Fibroblast of skin of scalp (primary cell): ENCODE data around the gene COL1A1.
A peak's percentile ranks its signal among the peaks of the same experiment; 100 is the strongest.

Experiments
- DNase-seq: peaks from one replicate; pipeline ENCODE4 v3.0.0-alpha.2; 2013

COL1A1 gene

DNA sequence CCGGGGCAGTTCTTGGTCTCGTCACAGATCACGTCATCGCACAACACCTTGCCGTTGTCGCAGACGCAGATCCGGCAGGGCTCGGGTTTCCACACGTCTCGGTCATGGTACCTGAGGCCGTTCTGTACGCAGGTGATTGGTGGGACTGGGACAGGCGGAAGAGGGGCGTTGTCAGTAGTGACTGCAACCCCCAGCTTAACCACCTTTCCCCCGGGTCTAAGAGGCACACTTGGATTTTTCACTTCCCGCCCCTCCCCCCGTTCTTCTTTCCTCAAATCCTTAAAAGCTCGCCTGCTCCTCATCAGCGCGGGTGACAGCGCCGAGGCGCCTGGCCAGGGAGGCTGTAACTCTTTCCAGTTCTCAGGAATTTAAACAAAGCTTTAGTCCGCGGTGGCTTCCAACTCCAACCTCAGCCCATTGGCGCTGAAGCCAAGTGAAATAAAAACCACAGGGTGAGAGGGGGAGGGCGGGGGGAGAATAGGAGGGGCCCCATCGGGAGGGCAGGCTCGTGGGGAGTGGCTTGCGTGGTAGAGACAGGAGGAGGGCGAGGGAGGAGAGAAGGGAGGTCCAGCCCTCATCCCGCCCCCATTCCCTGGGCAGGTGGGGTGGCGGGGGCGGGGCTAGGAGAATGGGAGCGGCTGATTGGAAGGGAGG is 1.5 kb downstream of the COL1A1 start:
- peak; percentile 95 for DNase-seq

DNA sequence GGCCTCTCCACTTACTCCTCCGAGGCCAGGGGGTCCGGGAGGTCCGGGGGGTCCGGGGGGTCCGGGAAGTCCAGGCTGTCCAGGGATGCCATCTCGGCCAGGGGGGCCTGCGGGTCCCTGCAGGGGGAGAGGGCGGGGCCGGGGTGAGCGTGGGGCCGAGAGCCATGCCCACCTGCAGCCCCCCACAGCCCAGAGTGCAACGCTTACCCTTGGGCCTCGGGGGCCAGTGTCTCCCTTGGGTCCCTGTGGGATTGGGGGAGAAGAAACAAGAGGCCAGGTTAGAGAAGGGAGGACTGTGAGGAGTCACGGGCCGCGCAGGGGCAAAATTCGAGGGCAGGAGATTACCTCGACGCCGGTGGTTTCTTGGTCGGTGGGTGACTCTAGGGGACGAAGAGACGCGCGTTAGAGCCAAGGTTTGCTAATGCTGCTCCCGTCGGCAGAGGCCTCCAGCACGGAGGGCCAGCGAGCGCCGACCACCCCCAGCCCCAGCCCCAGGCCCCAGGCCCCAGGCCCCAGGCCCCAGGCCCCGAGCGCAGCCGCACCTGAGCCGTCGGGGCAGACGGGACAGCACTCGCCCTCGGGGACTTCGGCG is 2.1 kb downstream of the COL1A1 start:
- peak; percentile 77 for DNase-seq

DNA sequence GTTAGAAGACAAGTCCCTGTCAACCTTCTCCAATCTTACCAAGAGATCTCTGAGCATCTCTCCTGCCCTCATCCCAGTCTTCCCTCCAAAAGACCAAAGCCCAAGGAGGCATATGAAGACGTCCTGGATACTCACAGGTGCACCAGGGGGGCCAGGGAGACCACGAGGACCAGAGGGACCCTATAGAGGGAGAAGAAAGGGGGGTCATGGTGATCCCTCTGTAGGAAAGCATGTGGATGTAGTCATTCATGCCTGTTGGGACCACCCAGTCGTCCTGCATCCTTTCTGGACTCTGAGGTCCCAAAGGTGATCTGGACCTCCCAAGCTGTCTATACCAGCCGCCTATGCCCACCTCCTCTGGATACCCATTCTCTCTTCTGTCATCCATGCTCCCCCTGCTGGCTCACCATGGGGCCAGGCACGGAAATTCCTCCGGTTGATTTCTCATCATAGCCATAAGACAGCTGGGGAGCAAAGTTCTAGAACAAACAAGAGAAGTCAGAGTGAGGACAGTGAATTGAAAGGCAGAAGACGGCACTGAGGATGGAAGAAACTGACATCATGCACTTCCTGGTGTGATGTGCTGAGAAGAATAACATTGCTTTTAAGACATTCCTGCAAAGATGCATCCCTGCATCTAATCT is 3.3 kb downstream of the COL1A1 start:
- peak; percentile 71 for DNase-seq

DNA sequence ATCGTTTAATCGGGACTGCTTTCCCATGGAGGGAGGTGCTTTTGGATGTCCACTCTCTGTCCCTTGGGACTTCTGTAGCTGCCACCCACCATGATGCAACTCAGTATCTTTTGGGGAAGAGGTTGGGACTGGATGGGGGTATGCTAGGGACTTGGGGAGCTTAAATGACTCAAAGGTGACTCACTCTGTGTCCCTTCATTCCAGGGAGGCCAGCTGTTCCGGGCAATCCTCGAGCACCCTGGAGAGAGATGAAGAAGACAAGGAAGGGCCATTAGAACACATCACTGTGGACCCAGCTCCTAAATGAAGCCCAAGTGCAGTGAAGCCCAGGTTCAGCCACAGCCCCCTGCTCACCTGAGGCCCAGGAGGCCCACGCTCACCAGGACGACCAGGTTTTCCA is 4.6 kb downstream of the COL1A1 start:
- DNase-seq: peak; percentile 93

DNA sequence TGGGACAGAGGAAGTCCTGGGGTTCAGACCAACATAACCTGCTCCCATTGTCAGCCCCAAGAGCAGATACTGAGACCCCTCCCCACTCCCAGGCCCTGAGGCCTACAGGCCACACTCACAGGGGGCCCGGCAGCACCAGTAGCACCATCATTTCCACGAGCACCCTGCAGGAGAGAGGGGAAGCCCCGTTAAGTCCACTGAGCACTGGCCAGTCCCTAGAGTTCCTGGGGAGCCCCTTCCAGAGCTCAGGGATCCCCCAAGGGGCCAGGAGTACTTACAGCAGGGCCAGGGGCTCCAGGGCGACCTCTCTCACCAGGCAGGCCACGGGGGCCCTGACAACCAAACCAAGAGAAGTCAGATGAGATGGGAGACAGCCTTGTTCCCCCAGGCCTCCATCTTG is 5.4 kb downstream of the COL1A1 start:
- DNase-seq: peak; percentile 70

DNA sequence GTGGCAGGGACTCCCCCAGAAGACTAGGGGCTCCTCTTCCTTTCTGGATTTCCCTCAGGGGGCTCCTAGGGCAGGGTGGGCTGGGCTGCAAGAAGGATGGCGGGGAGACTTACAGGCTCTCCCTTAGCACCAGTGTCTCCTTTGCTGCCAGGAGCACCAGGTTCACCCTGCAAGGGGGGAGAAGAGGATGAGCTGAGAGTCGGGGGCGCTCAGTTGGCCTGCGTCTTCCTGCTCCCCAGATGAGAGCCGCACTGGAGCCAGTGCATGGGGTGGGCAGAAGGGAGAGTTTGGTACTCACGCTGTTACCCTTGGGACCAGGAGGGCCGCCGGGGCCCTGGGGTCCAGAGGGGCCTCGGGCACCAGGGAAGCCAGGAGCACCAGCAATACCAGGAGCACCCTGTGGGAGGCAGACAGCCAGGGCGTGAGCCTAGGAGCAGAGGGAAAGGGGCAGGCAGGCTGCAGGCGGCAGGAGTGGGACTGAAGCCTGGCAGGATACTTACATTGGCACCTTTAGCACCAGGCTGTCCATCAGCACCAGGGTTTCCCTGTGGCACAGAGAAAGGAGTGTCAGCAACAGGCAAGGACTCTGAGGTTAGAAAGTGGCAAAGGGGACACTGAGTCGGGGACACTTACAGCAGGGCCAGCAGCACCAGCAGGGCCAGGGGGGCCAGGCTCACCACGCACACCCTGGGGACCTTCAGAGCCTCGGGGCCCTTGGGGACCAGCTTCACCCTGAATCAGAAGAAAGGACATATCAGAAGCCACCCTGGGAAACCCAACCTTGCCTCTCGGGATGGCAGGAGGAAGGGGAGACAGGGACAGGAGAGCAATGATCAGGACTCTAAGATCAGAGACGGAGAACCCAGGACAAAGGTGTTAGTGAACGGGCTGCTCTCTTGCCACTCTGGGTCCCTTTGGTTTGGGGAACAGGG is 6.2 kb downstream of the COL1A1 start:
- DNase-seq: peak; percentile 91

DNA sequence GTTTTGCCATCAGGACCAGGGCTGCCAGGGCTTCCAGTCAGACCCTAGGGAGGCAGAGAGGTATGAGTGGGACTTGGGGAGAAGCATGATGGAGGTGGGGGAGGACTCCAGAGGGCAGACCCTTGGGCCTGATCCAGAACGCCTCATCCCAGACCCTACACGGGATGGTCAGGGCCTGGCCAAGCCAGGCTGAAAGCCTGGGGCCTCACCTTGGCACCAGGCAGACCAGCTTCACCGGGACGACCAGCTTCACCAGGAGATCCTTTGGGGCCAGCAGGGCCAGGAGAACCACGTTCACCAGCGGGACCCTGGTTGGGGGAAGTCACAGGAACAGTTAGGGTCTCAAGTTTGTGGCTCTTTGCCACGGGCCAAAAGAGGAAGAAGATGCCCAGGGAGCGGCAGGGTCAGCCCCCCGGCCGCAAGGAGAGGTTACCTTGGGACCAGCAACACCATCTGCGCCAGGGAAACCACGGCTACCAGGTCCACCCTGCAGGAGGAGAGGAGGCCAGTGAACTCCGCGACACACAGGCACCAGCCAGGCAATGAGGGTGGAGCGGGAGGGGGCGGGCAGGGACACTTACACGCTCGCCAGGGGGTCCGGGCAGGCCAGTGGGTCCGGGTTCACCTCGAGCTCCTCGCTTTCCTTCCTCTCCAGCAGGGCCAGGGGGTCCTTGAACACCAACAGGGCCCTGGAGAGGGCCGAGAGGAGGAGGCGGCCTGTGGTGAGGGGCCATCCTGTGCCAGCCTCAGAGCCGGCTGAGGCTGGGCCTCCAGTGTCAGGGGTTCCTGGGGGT is 7.1 kb downstream of the COL1A1 start:
- peak; percentile 77 for DNase-seq

DNA sequence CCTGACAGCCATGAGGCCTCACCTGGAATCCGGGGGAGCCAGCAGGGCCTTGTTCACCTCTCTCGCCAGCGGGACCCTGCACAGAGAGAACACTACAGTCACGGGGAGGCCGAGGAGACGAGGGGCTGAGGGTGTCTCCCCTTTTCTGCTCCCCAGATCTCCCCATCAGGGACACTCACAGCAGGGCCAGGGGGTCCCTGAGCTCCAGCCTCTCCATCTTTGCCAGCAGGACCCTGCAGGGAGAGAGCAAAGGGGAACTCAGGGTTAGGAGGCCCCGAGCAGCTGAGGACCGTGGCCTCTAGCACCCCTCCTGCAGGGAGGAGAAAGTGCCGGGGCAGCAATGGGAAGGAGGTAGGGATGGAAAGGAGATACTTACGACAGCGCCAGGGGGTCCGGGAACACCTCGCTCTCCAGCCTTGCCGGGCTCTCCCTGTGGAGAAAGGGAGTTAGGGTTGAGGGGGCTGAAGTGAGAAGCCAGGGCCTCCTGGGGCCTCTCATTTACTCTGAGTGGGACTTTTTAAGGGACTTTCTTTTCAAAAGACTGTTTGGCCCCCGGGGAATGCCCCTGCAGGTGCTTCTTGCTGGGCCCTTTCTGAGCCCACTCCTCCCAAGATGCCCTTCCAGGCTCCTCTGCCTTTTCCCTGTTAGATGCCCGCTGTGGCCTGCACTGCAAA is 8.7 kb downstream of the COL1A1 start:
- peak; percentile 84 for DNase-seq

DNA sequence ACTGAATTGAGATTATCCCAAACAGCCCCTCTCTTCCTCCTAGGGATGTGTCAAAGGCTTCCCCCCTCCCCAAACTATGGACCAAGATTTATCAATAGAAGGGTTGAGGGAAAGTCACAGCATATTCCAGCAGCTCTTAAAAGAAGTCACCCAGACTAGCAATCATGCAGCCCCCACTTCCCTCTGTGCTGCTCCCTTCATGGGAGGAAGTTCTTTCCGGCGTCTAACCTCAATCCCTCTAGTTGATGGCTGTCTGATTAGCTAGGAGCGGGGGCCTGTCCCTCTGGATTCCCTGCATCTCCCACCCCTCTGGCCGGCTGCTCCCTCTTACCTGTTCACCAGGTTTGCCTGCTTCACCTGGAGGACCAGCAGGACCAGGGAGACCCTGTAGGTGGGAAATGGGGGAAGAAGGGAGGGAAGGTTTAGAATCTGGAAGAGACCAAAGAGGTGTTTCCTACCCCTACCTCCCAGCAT is 9.2 kb downstream of the COL1A1 start:
- DNase-seq: no peak

DNA sequence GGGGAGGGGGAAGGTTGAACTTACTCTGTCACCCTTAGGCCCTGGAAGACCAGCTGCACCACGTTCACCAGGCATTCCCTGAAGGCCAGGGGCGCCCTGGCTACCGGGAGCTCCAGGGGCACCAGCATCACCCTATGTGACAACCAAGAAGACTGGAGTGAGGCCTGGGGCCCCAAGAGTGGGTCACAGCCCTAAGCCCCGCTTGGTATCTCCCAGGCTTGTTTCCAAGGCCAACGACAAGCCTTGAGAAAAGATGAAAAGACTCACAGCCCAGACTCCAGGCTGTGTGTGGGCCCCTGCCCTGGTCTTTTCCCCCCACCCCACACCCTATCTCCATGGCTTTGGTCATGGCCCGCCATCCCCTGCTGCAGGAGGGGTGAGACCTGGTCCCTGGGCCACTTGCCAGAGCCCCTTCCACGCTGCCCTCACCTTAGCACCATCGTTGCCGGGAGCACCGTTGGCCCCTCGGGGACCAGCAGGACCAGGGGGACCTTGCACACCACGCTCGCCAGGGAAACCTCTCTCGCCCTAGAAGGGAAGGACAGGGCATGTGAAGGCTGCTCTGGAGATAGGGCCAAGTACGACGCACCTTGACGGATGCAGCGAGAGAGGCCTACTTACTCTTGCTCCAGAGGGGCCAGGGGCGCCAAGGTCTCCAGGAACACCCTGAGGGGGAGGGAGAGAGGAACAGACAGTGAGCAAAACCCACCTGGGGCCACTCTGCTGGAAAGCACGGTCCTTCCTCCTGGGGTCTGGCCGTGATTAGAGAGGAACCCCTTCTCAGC is 9.9 kb downstream of the COL1A1 start:
- peak; percentile 89 for DNase-seq

DNA sequence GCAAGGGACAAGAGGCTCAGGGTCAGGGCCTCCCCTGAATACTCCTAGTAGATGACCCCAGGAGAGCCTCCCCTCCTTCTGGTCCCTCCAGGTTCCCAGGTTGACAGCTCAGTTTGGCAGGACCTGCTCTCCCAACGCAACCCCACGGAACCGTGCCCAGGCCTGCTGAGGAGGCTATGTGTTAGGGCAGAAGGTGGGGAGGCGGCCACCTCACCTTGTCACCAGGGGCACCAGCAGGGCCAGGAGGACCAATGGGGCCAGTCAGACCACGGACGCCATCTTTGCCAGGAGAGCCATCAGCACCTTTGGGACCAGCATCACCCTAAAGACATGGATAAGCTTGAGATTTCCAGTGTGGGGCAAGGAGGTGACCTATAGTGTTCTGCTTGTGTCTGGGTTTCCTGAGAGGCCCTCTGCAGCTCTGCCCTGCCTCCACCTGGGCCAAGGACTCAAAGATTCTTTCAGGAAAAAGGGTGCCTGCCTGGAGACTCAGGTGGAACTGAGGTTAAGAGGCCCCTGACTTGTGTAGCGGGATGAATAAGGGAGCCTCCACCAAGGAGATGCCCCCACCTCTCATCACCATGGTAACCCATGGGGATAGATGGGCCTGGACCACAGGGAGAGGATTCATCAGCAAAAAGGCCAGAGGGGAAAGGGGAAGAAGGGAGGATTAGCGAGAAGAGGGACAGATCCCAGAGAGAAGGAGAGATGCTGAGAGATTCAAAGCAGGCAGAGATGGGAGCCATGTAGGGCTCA is 10.7 kb downstream of the COL1A1 start:
- DNase-seq: peak; percentile 92

DNA sequence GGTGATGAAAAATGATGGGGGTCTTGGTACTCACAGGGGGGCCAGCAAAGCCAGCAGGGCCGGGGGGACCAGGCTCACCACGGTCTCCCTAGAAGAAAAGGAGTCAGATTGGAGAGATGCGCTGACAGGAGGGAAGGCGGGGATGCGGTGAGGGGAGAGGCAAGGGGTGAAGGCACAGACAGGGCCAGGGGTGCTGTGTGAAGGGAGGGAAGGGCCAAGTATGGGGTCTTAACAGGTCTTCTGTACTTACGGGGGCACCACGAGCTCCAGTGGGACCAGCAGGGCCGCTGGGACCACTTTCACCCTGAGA is 11.2 kb downstream of the COL1A1 start:
- peak; percentile 93 for DNase-seq

DNA sequence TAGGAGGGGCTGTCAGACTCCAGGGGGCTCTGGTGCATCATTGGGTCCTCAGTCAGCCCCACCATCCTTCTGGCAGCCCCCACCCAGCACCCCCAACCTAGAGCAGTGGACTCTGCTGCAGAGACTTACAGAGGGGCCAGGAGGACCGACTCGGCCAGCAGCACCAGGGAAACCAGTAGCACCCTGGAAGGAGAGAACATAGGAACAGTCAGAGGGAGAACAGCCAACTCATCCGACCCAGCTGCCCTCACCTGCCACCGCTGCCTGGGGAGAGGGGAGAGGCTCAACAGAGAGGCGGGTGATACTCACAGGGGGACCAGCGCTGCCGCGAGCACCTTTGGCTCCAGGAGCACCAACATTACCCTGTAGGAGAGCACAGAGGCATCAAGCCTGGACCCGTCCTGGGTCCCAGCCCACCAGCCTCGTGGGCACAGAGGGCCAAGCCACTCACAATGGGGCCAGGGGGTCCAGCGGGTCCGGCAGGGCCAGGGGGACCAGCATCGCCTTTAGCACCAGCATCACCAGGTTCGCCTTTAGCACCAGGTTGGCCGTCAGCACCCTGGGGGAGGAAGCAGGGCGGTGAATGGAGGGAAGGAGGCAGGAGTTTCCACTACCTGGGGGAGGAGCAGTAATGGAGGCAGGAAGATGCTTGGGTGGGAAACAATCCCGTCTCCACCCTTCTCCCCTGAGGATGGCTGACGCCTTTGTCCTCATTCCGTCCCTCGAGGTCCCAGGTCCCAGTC is 11.7 kb downstream of the COL1A1 start:
- DNase-seq: peak; percentile 92

DNA sequence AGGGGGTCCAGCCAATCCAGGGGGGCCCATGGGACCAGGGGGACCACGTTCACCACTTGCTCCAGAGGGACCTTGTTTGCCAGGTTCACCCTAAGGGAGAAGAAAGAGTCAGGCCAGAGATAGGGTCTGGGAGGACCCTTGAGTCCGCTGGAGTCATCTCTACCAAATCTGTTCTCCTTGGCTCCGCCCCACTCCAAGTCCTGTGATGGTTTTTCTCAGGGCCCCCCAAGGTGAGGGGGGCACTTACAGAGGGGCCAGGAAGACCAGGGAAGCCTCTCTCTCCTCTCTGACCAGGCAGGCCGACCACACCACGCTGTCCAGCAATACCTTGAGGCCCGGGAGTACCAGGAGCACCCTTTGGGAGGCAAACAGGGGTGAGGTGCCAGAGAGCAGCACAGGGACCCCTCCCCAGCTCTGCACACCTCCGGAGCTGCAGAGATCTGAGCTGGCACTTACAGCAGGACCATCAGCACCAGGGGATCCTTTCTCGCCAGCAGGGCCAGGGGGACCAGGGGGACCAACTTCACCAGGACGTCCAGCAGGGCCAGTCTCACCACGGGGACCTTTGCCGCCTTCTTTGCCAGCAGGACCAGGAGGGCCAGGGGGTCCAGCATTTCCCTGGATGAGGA is 12.4 kb downstream of the COL1A1 start:
- peak; percentile 91 for DNase-seq

DNA sequence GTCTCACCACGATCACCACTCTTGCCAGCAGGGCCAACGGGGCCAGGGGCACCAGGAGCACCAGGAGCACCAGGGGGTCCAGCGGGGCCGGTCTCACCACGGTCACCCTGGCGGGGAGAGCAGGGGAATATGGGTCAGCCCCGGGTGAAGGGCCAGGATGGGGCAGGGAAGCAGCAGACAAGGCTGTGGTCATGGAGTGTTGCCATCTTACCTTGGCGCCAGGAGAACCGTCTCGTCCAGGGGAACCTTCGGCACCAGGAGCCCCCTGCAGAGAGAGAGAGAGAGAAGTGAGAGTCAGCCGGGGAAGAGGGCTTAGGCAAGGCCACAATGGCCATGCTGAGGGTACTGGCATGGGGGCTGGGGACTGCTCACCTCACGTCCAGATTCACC is 12.9 kb downstream of the COL1A1 start:
- no peak for DNase-seq

DNA sequence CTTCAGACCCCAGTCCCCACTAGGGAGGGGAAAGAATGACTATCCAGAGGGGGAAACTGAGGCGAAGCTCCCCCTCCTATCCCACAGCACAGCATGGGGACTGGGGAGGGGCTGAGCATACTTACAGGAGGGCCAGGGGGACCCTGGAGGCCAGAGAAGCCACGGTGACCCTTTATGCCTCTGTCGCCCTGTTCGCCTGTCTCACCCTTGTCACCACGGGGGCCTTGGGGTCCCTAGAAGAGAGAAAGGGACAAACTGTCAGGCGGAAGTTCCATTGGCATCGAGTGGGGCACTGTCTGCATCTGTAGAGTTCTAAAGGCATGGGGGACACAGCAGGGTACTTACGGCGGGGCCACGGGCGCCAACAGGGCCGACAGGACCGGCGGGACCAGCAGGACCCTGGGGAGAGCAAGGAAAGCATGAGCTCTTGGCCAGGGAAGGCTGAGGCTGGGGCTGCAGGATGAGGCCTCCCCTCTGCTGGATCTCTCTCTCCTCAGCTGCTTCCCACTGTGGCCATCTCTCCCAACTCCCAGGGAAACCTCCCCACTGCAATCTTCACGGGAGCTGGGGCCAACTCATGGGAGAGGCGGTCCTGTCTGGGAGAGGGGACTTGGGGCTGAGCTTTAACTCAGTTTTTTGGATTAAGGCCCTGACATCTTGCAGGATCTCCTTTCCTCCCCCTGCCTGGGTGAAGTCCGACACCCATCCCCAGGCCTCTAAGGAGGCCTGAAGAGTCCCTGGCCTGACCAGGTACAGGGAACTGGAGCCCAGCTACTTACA is 13.5 kb downstream of the COL1A1 start:
- peak; percentile 92 for DNase-seq

DNA sequence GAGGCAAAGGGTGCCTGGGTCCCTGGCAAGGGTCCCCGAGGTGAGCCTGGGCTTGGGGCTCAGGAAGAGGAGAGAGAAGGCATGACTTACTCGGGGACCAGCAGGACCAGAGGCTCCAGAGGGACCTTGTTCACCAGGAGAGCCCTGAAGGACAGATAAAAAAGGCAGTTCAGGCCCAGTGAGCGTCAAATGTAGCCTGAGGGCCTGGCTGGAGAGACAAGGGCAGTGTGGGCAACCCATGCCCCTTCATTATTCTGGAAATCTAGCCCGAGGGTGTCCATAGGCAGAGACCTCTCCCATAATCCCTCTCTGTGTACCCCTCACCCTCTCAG is 14.1 kb downstream of the COL1A1 start:
- DNase-seq: peak; percentile 92
